Activated naive CD4-positive, alpha-beta T cell treated with anti-CD3 and anti-CD28 coated beads, Interleukin-2, amount 10 ng/mL, durations not matched to agents 7 days and 5 days (primary cell): ENCODE measurements around the gene TRIM42.
A peak's percentile ranks its signal among the peaks of the same experiment; 100 is the strongest.

Experiments used
- CTCF ChIA-PET: fragments of 350-600 bp; sonication (Branson Sonifier 250); formaldehyde crosslinking; loops from one replicate; lab custom pipeline; 2021; ENCODE audit warnings: antibody characterized with exemption; lab: Charles Lee
- DNase-seq: peaks from one replicate; pipeline ENCODE4 v3.0.0-alpha.2; 2020
- H3K27ac Mint-ChIP-seq: one replicate; pipeline ENCODE4 v1.8.0; 2021; ENCODE audit warnings: mild to moderate bottlenecking, moderate library complexity, mixed read lengths
- H3K27me3 Mint-ChIP-seq: one replicate; pipeline ENCODE4 v1.8.0; 2021; ENCODE audit warnings: mild to moderate bottlenecking, mixed read lengths
- H3K36me3 Mint-ChIP-seq: one replicate; pipeline ENCODE4 v1.8.0; 2021; ENCODE audit warnings: mixed read lengths
- H3K4me1 Mint-ChIP-seq: one replicate; pipeline ENCODE4 v1.8.0; 2021; ENCODE audit warnings: mixed read lengths
- H3K4me3 Mint-ChIP-seq: one replicate; pipeline ENCODE4 v1.8.0; 2021; ENCODE audit warnings: mild to moderate bottlenecking, moderate library complexity, mixed read lengths
- H3K9me3 Mint-ChIP-seq: one replicate; pipeline ENCODE4 v1.8.0; 2021; ENCODE audit warnings: mixed read lengths

Gene TRIM42

GRCh38 chr3:140677764-140678163 lies at the start of gene TRIM42:
TSS of gene TRIM42 (plus strand) at chr3:140678064. CDS start at chr3:140678230, 166 bp downstream.
- H3K27me3 Mint-ChIP-seq = no peaks in the 10 kb centered on the region
- H3K9me3 Mint-ChIP-seq = peaks cover 5% of the 10 kb centered on the region
- no peak within 1 kb of the TSS for H3K27ac Mint-ChIP-seq
- CTCF ChIA-PET = no interaction called here
- no peak within 1 kb of the TSS for H3K4me3 Mint-ChIP-seq
- no peaks in the 10 kb centered on the region for H3K4me1 Mint-ChIP-seq
- DNase-seq = no peak
- no peaks in the 10 kb centered on the region for H3K36me3 Mint-ChIP-seq

DNA sequence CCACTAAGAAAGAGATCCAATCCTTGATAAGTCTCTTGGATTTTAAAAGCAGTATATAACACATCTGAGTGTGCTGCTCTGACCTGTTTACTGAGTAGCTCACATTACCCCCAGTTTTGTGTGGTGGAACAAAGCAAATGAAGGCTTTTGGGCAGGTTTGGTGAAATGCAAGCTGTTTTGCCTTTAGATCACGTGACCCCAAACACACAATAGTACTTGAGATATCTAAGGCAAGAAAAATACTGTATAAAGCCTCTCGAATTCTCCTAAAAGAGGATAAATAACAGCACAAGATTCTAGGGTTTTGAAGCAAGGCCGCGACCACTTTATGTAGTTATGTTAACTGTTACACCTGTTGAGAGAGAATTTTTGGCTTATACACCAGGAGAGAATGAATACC lies 49.3 kb upstream of the TRIM42 start:
- Mint-ChIP-seq H3K4me3 (no peak overlapping the region), H3K27ac (no peak overlapping the region), H3K27me3 (no peaks in the 10 kb centered on the region), H3K36me3 (no peaks in the 10 kb centered on the region), H3K4me1 (no peaks in the 10 kb centered on the region), H3K9me3 (no peaks in the 10 kb centered on the region)
- DNase-seq = no peak
- CTCF ChIA-PET = no interaction called here

GRCh38 chr3:140629357-140630137 lies 48.3 kb upstream of the TRIM42 start:
- no peaks in the 10 kb centered on the region for H3K27me3 Mint-ChIP-seq
- H3K4me1 Mint-ChIP-seq = no peaks in the 10 kb centered on the region
- DNase-seq = no peak
- H3K36me3 Mint-ChIP-seq = no peaks in the 10 kb centered on the region
- no peak overlapping the region for H3K4me3 Mint-ChIP-seq
- CTCF ChIA-PET = no interaction called here
- no peak overlapping the region for H3K27ac Mint-ChIP-seq
- no peaks in the 10 kb centered on the region for H3K9me3 Mint-ChIP-seq

DNA sequence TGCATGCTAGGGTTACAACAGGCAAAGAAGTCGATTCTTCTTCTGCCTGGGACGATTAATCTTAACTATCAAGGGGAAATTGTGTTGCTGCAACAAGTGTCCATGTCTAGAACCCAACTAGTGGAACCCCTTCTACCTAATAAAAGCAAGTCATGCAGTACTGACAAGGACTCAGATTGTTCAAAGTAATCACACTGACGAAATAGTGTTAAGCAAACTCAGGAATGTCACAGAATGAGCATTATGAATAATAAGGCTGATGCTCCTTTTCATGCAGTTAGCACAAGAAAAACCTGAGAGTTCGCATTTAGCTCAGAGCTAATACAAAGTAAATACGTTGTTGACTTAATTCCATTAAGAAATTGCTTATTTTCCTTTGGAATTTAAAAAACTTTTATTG lies 47.5 kb upstream of the TRIM42 start:
- Mint-ChIP-seq H3K4me3 (no peak overlapping the region), H3K36me3 (no peaks in the 10 kb centered on the region), H3K4me1 (no peaks in the 10 kb centered on the region), H3K27ac (no peak overlapping the region), H3K27me3 (no peaks in the 10 kb centered on the region), H3K9me3 (no peaks in the 10 kb centered on the region)
- CTCF ChIA-PET = no interaction called here
- no peak for DNase-seq

- H3K9me3 Mint-ChIP-seq = no peaks in the 10 kb centered on the region
Measured at GRCh38 chr3:140630866-140631265, 47.0 kb upstream of the TRIM42 start.

DNA sequence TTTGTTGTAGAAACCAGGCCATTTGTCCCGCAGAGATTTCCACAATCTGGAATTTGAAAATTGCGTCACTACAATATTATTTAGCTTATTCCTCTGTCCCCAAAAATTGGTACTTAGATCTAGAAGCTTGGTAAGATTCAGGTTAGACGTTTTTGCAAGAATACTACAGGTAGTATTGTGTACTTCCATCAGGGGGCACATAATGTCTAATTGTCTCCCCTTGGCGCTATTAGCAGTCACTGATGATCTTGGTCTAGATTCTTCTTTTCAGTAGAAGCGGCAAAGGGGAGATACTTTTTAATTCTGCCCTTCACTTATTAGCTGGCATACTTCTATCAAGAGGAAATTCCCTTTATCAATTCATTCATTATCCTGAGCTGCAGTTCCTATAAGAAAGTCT lies 42.6 kb upstream of the TRIM42 start:
- Mint-ChIP-seq H3K4me1 (no peaks in the 10 kb centered on the region), H3K36me3 (no peaks in the 10 kb centered on the region), H3K9me3 (no peaks in the 10 kb centered on the region), H3K27me3 (no peaks in the 10 kb centered on the region), H3K4me3 (no peak overlapping the region), H3K27ac (no peak overlapping the region)
- DNase-seq = no peak
- CTCF ChIA-PET = interaction anchor here (0.6 kb wide), 1 partner anchor 303 kb away, joined by 3 read pairs; no protein-coding TSS in a partner anchor

More at GRCh38 chr3:140630866-140631265, 47.0 kb upstream of the TRIM42 start:
- no peaks in the 10 kb centered on the region for H3K36me3 Mint-ChIP-seq
- no peaks in the 10 kb centered on the region for H3K4me1 Mint-ChIP-seq
- H3K4me3 Mint-ChIP-seq = no peak overlapping the region
- DNase-seq = no peak
- CTCF ChIA-PET = no interaction called here
- no peaks in the 10 kb centered on the region for H3K27me3 Mint-ChIP-seq
- no peak overlapping the region for H3K27ac Mint-ChIP-seq

DNA sequence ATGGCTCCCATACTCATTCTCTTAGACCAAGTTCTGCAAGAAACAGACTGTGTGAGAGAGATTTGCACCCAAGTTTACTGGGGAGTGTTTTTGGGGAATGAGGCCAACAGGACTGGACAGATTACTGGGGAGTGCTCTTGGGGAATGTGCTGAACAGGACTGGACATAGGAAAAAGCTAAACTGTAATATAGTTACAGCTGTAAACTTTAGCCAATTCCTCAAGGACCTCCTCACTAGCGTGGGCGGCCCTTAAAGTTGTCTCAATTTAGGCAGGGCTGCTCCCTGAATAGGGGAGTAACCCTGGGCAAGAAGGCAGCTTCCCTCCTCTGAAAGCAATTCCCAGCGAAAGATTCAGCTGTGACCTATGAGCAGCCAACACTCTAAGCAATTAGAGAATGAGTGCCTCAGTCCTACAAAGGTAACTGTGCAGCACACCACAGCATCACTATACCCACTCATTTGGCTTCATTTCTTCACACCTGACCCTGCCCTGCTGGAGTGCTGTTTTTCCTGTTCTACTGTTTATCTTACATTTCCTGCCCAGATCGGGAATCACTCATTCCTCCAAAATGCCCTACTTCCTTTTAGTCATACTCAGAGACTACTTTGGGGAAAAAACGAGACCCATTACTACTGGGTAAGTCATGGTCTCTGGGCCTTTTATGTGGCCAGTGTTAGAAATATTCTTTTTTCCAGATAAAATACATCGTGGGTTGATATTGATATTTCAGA lies 41.3 kb upstream of the TRIM42 start:
- Mint-ChIP-seq H3K4me1 (no peaks in the 10 kb centered on the region), H3K9me3 (no peaks in the 10 kb centered on the region), H3K36me3 (no peaks in the 10 kb centered on the region), H3K27ac (no peak overlapping the region), H3K27me3 (no peaks in the 10 kb centered on the region), H3K4me3 (no peak overlapping the region)
- CTCF ChIA-PET = no interaction called here
- no peak for DNase-seq

DNA sequence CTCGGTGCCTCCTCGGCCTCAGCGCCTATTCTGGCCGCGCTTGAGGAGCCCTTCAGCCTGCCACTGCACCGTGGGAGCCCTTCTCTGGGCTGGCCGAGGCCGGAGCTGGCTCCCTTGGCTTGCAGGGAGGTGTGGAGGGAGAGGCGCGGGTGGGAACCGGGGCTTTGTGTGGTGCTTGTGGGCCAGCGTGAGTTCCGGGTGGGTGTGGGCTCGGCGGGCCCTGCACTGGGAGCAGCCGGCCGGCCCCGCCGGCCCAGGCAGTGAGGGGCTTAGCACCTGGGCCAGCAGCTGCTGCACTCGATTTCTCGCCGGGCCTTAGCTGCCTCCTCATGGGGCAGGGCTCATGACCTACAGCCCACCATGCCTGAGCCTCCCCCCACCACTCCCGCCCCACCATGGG lies 26.6 kb upstream of the TRIM42 start:
- Mint-ChIP-seq H3K36me3 (no peaks in the 10 kb centered on the region), H3K4me1 (no peaks in the 10 kb centered on the region), H3K4me3 (no peak overlapping the region), H3K9me3 (no peaks in the 10 kb centered on the region), H3K27ac (no peak overlapping the region), H3K27me3 (no peaks in the 10 kb centered on the region)
- CTCF ChIA-PET = no interaction called here
- no peak for DNase-seq

DNA sequence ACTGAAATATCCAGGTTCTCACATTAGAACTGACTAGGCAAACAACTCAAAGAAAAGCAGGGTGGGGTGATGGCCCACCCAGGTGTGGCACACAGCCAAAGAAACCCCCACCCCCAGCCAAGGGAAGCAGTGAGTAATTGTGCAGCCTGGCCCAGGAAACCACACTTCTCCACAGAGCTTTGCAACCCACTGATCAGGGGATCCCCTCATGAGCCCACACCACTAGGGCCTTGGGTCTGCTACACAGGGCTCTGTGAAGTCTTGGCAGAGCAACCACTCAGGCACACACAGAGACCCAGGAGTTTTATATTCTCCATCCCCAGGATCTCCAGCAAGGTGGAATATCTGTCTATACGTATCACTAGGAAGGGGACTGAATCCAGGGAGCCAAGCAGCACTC lies 22.2 kb upstream of the TRIM42 start:
- no peak for DNase-seq
- no peaks in the 10 kb centered on the region for H3K36me3 Mint-ChIP-seq
- H3K4me3 Mint-ChIP-seq = no peak overlapping the region
- H3K9me3 Mint-ChIP-seq = no peaks in the 10 kb centered on the region
- no peak overlapping the region for H3K27ac Mint-ChIP-seq
- CTCF ChIA-PET = no interaction called here
- H3K4me1 Mint-ChIP-seq = no peaks in the 10 kb centered on the region
- H3K27me3 Mint-ChIP-seq = no peaks in the 10 kb centered on the region

DNA sequence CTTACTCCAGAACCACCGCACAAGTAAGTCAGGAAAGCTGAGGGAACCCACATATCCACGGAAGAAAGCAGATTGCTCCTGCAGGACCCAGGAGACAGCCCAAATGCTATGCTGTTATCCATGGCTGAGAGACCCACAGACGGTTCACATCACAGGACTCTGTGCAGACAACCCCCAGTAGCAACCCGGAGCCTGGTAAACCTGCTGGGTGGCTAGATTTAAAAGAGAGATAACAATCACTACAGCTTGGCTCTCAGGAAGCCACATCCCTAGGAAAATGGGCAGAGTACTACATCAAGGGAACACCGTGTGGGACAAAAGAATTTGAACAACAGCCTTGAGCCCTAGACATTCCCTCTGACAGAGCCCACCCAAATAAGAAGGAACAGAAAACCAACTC lies 13.8 kb upstream of the TRIM42 start:
- no peaks in the 10 kb centered on the region for H3K27me3 Mint-ChIP-seq
- DNase-seq = no peak
- no peak overlapping the region for H3K27ac Mint-ChIP-seq
- H3K4me1 Mint-ChIP-seq = no peaks in the 10 kb centered on the region
- no peak overlapping the region for H3K4me3 Mint-ChIP-seq
- H3K36me3 Mint-ChIP-seq = no peaks in the 10 kb centered on the region
- CTCF ChIA-PET = no interaction called here
- no peaks in the 10 kb centered on the region for H3K9me3 Mint-ChIP-seq

- CTCF ChIA-PET = no interaction called here
- H3K4me3 Mint-ChIP-seq = no peak overlapping the region
- H3K9me3 Mint-ChIP-seq = no peaks in the 10 kb centered on the region
- no peaks in the 10 kb centered on the region for H3K27me3 Mint-ChIP-seq
- no peaks in the 10 kb centered on the region for H3K4me1 Mint-ChIP-seq
- H3K36me3 Mint-ChIP-seq = no peaks in the 10 kb centered on the region
- H3K27ac Mint-ChIP-seq = peak overlapping the region; percentile 42
- DNase-seq = no peak
Measured at GRCh38 chr3:140682586-140682985, 4.7 kb downstream of the TRIM42 start.

DNA sequence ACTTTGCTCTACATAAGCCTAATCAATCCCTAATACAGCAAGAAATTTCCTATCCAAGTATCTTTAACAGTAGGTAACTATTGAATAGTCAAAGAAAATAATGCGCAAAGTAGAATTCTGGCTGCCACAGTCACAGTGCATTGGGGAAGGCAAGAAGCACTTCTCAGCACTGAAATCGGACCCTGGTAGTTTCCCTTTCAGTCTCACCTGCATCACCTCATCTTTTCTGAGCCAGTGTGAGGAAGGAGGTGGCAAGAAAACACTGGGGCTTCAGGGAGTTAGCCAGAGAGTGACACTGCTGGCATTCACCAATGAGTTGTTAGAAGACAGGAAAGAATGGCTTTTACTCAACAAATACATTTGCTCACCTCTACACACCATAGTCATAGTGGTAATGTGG lies 8.3 kb downstream of the TRIM42 start:
- no peaks in the 10 kb centered on the region for H3K4me1 Mint-ChIP-seq
- DNase-seq = no peak
- no peak overlapping the region for H3K27ac Mint-ChIP-seq
- H3K9me3 Mint-ChIP-seq = no peaks in the 10 kb centered on the region
- H3K36me3 Mint-ChIP-seq = no peaks in the 10 kb centered on the region
- H3K27me3 Mint-ChIP-seq = no peaks in the 10 kb centered on the region
- H3K4me3 Mint-ChIP-seq = no peak overlapping the region
- CTCF ChIA-PET = no interaction called here

- Mint-ChIP-seq H3K27me3 (no peaks in the 10 kb centered on the region), H3K4me3 (no peak overlapping the region), H3K9me3 (no peaks in the 10 kb centered on the region), H3K4me1 (no peaks in the 10 kb centered on the region), H3K36me3 (no peaks in the 10 kb centered on the region), H3K27ac (no peak overlapping the region)
- no peak for DNase-seq
- CTCF ChIA-PET = no interaction called here
Measured at GRCh38 chr3:140686948-140687347, 9.1 kb downstream of the TRIM42 start.

DNA sequence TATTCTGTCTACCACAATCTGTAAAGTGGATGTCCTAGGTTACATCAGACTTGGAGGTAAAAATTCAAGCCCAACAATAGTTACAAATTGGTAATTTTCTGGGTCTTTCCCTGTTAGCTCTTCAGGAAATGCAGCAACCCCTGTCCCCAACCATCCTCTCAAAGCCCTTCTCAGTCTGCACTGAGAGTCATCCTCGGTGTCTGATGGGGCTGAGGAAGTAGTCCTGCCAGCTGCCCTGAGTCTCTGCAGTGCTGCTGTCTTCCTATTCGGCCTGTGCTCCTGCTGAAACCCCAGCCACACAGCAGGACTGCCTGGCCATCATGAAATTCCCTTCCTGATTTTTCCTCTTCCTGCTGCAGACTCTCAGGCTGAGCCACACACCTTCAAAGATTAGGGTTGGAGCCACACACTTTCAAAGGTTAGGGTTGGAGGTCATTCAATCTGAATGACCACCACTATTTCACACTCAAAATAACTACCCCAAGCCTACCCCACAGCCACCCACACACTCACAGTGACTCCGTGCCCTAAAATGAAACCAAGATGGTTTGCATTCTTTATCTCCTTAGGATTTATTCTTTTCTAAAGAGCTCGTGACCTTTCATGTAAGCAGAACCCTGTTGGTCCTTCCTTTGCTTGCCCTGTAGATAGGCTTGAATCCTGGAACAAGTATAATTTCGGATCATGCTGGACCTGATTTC lies 17.6 kb downstream of the TRIM42 start:
- CTCF ChIA-PET = interaction anchor here (1.9 kb wide), 1 partner anchor 9 kb away, joined by 4 read pairs; no protein-coding TSS in a partner anchor
- DNase-seq = no peak
- Mint-ChIP-seq H3K27me3 (peaks cover 4% of the 10 kb centered on the region), H3K27ac (no peak overlapping the region), H3K36me3 (no peaks in the 10 kb centered on the region), H3K9me3 (no peaks in the 10 kb centered on the region), H3K4me3 (no peak overlapping the region), H3K4me1 (no peaks in the 10 kb centered on the region)
